Fibroblast of the aortic adventitia (primary cell): ENCODE results near the gene FAM13A. TPM values are rescaled to one million over a fixed set of nuclear protein-coding genes. Genes with fewer than 3 reads are reported as not detected.

Source experiments
- DNase-seq: peaks from one replicate; pipeline ENCODE4 v3.0.0-alpha.2; 2010; ENCODE audit warnings: low read depth
- H3K4me3 ChIP-seq: 2 replicates; pipeline ENCODE4 v1.5.1; 2011; ENCODE audit warnings: low read depth, mild to moderate bottlenecking, control low read depth, low read length, moderate library complexity
- CTCF ChIP-seq: IDR thresholded peaks from 2 replicates; pipeline ENCODE4 v1.5.1; 2011; ENCODE audit warnings: mild to moderate bottlenecking, low read length, control low read depth, inconsistent platforms; ENCODE audit not compliant: insufficient read depth
- total RNA-seq: library from RNA; depleted of rRNA; stranded (reverse); fragments of >200 nt; gene quantifications from 2 replicates; pipeline ENCODE4 v1.2.3, GENCODE V29; 2012; ENCODE audit warnings: low replicate concordance

The FAM13A gene
- total RNA-seq, 1 donor, result 23.5 TPM

GRCh38 chr4:88719381-88719780 lies 337.6 kb downstream of the FAM13A start:
- no peak for DNase-seq
- H3K4me3 ChIP-seq, result no peak overlapping the region
- TF ChIP-seq CTCF, result no peak

- TF ChIP-seq CTCF, result no peak
- DNase-seq, result no peak
- no peak overlapping the region for H3K4me3 ChIP-seq
These were observed 338.9 kb downstream of the FAM13A start for GRCh38 chr4:88718098-88718497.

GRCh38 chr4:88713782-88714181 lies 343.2 kb downstream of the FAM13A start:
- no peak for TF ChIP-seq CTCF
- H3K4me3 ChIP-seq, result no peak overlapping the region

GRCh38 chr4:88709989-88710388 lies 347.0 kb downstream of the FAM13A start:
- DNase-seq, result no peak
- no peak overlapping the region for H3K4me3 ChIP-seq
- no peak for TF ChIP-seq CTCF

More at GRCh38 chr4:88713782-88714181, 343.2 kb downstream of the FAM13A start:
- no peak for DNase-seq

- peak; percentile 82 for DNase-seq
- no peak overlapping the region for H3K4me3 ChIP-seq
- TF ChIP-seq CTCF, result peak; percentile 74
These were observed 350.4 kb downstream of the FAM13A start for GRCh38 chr4:88706574-88706973.

GRCh38 chr4:88705805-88706492 lies 351.0 kb downstream of the FAM13A start:
- no peak for TF ChIP-seq CTCF
- DNase-seq, result peak; percentile 54
- no peak overlapping the region for H3K4me3 ChIP-seq

- no peak overlapping the region for H3K4me3 ChIP-seq
- no peak for TF ChIP-seq CTCF
- no peak for DNase-seq
These were observed 351.8 kb downstream of the FAM13A start for GRCh38 chr4:88705223-88705622.
